ENCODE measurements around the gene FEM1C.

DNA sequence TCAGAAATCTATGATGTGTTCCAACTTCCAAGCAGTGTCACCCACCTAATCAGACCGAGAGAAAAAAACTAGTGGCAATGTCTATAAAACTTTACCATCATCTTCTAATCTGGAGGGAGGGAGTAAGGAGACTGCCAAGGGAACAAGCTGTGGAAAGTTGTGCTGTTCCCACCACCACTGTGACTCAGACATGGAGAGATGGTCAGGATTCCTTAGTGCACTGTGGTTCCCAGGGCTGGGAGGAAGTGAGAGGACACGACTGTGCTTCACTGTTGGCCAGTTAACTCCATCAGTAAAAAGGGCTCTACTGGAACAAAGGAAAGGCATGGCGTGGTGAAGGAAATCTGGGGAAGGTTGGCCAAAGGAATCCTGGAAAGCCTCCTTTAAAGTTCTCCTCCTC is 38.9 kb upstream of the FEM1C start:
- no peak for TF ChIP-seq EZH2phosphoT487 (IDR thresholded peaks at IDR 0.05; ENCODE audit: low read depth)
- TF ChIP-seq, protein P1, sequence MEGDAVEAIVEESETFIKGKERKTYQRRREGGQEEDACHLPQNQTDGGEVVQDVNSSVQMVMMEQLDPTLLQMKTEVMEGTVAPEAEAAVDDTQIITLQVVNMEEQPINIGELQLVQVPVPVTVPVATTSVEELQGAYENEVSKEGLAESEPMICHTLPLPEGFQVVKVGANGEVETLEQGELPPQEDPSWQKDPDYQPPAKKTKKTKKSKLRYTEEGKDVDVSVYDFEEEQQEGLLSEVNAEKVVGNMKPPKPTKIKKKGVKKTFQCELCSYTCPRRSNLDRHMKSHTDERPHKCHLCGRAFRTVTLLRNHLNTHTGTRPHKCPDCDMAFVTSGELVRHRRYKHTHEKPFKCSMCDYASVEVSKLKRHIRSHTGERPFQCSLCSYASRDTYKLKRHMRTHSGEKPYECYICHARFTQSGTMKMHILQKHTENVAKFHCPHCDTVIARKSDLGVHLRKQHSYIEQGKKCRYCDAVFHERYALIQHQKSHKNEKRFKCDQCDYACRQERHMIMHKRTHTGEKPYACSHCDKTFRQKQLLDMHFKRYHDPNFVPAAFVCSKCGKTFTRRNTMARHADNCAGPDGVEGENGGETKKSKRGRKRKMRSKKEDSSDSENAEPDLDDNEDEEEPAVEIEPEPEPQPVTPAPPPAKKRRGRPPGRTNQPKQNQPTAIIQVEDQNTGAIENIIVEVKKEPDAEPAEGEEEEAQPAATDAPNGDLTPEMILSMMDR (IDR thresholded peaks at IDR 0.05; ENCODE audit: low read depth, low read length), result no peak

Data from OCI-LY3 (cell line).